Endothelial cell of umbilical vein (primary cell): ENCODE data around the gene OCIAD2. TPM values are rescaled to one million over a fixed set of nuclear protein-coding genes. Genes with fewer than 3 reads are reported as not detected.

ENCODE experiments used
- BruUV-seq: library from RNA; stranded (reverse); fragments of 400-500 nt; replicated peaks from 2 replicates; lab custom pipeline; 2021; lab: Mats Ljungman, UMichigan
- CTCF ChIA-PET: fragments of 300-600, 350-600 bp; sonication (Branson Sonifier 250); formaldehyde crosslinking; loops from one replicate; lab custom pipeline; 2021; ENCODE audit warnings: antibody characterized with exemption, inconsistent platforms; lab: Charles Lee
- POLR2A ChIA-PET: fragments of 300-600, 350-600 bp; sonication (Branson Sonifier 250); formaldehyde crosslinking; loops from one replicate; lab custom pipeline; 2021; ENCODE audit warnings: antibody characterized with exemption, inconsistent platforms; lab: Charles Lee
- DNase-seq: peaks from one replicate; pipeline ENCODE4 v3.0.0-alpha.2; 2011; ENCODE audit warnings: low read depth, low spot score
- FAIRE-seq: peaks from 2 replicates; lab custom pipeline; 2011; peaks lifted over from hg19 to GRCh38; lab: Jason Lieb, UNC
- H2AFZ ChIP-seq: 2 replicates; pipeline ENCODE4 v1.6.0; 2012; ENCODE audit warnings: low read depth, low read length, control low read depth, inconsistent platforms
- H3K27ac ChIP-seq: 2 replicates; pipeline ENCODE4 v1.5.1; 2011; ENCODE audit warnings: low read depth, mild to moderate bottlenecking, control low read depth, low read length, moderate library complexity; ENCODE audit not compliant: insufficient read depth
- H3K27me3 ChIP-seq, 2 experiments: 2 replicates each; pipeline versions ENCODE4 v1.6.0 to v1.6.1; 2011; ENCODE audit warnings: low read length in 2 of 2, mixed read lengths in 1 of 2; ENCODE audit not compliant: control insufficient read depth in 2 of 2, insufficient read depth in 2 of 2
- H3K36me3 ChIP-seq, 2 experiments: 2 replicates in 1 of 2; 3 replicates in 1 of 2; pipeline ENCODE4 v1.5.1; 2011; ENCODE audit warnings: low read length in 2 of 2, mild to moderate bottlenecking in 1 of 2, moderate library complexity in 1 of 2; ENCODE audit not compliant: control insufficient read depth in 2 of 2, insufficient read depth in 2 of 2; ENCODE audit errors: extremely low read depth in 1 of 2
- H3K4me1 ChIP-seq: 3 replicates; pipeline ENCODE4 v1.5.1; 2011; ENCODE audit warnings: mild to moderate bottlenecking, low read length; ENCODE audit not compliant: control insufficient read depth, insufficient read depth; ENCODE audit errors: extremely low read depth
- H3K4me2 ChIP-seq: 2 replicates; pipeline ENCODE4 v1.6.1; 2011; ENCODE audit warnings: low read length, control low read depth, mixed read lengths; ENCODE audit not compliant: insufficient read depth
- H3K4me3 ChIP-seq, 3 experiments: fragments of 200-600 bp in 1 of 3; sonication (generic), shearing (Covaris generic) in 1 of 3; replicated peaks in 1 of 3; 2 replicates each; pipeline ENCODE4 v1.5.1; 2011 to 2016; ENCODE audit warnings: control low read depth in 3 of 3, low read length in 3 of 3, mild to moderate bottlenecking in 2 of 3, inconsistent platforms in 1 of 3, low read depth in 1 of 3, moderate library complexity in 1 of 3; ENCODE audit not compliant: insufficient read depth in 1 of 3
- H3K79me2 ChIP-seq: 2 replicates; pipeline ENCODE4 v1.6.0; 2012; ENCODE audit warnings: low read length, inconsistent platforms; ENCODE audit not compliant: control insufficient read depth, insufficient read depth
- H3K9ac ChIP-seq: replicated peaks from 2 replicates; pipeline ENCODE3; 2011; ENCODE audit warnings: low read length, control low read depth; ENCODE audit not compliant: insufficient read depth; ENCODE audit errors: extremely low read depth
- H3K9me1 ChIP-seq: replicated peaks from 3 replicates; pipeline ENCODE4 v1.6.0; 2011; ENCODE audit warnings: mild to moderate bottlenecking, low read length; ENCODE audit not compliant: control insufficient read depth, insufficient read depth; ENCODE audit errors: extremely low read depth
- H3K9me3 ChIP-seq: replicated peaks from 2 replicates; pipeline ENCODE4 v1.5.1; 2012; ENCODE audit warnings: low read length, inconsistent platforms; ENCODE audit not compliant: control insufficient read depth, insufficient read depth
- H4K20me1 ChIP-seq: replicated peaks from 2 replicates; pipeline ENCODE3; 2011; ENCODE audit warnings: mild to moderate bottlenecking, low read length; ENCODE audit not compliant: control insufficient read depth, insufficient read depth; ENCODE audit errors: extremely low read depth
- CTCF ChIP-seq, 2 donors: IDR thresholded peaks; 1 replicate in 1 of 2; 2 replicates in 1 of 2; pipeline ENCODE4 v1.5.1; 2011; ENCODE audit warnings: low read length in 2 of 2, mild to moderate bottlenecking in 2 of 2, moderate library complexity in 2 of 2, control low read depth in 1 of 2, inconsistent platforms in 1 of 2, low read depth in 1 of 2; ENCODE audit not compliant: insufficient read depth in 1 of 2; ENCODE audit errors: extremely low read depth in 1 of 2
- EZH2 ChIP-seq: IDR thresholded peaks from 2 replicates; pipeline ENCODE4 v1.6.1; 2012; ENCODE audit warnings: borderline replicate concordance, low read depth, mild to moderate bottlenecking, moderate library complexity, low read length, inconsistent platforms; ENCODE audit not compliant: severe bottlenecking
- FOS ChIP-seq: IDR thresholded peaks from 2 replicates; pipeline ENCODE4 v1.6.1; 2011; ENCODE audit warnings: mild to moderate bottlenecking, low read length, moderate library complexity, borderline replicate concordance; ENCODE audit not compliant: insufficient read depth
- GATA2 ChIP-seq: IDR thresholded peaks from 2 replicates; pipeline ENCODE4 v1.7.0; 2011; ENCODE audit warnings: low read depth, mild to moderate bottlenecking, moderate library complexity, mixed read lengths, low read length; ENCODE audit not compliant: insufficient read length, insufficient read depth
- JUN ChIP-seq: IDR thresholded peaks from 2 replicates; pipeline ENCODE4 v1.6.1; 2011; ENCODE audit warnings: borderline replicate concordance, low read depth; ENCODE audit not compliant: insufficient read length, insufficient read depth
- MAX ChIP-seq: IDR thresholded peaks from 2 replicates; pipeline ENCODE4 v1.6.1; 2011; ENCODE audit not compliant: insufficient read depth, insufficient read length
- MYC ChIP-seq: IDR thresholded peaks from one replicate; pipeline ENCODE4 v1.6.1; 2011; ENCODE audit warnings: mild to moderate bottlenecking, low read depth, low read length
- POLR2A ChIP-seq: IDR thresholded peaks from 2 replicates; pipeline ENCODE4 v1.6.1; 2012; ENCODE audit warnings: low read depth, mild to moderate bottlenecking, control low read depth, low read length
- POLR2AphosphoS5 ChIP-seq: IDR thresholded peaks from 2 replicates; pipeline ENCODE4 v1.6.1; 2012; ENCODE audit warnings: low read depth, mild to moderate bottlenecking, control low read depth, low read length, moderate library complexity; ENCODE audit not compliant: insufficient read depth
- dilution Hi-C: fragments of 300-500 bp; cut with MboI; formaldehyde crosslinking; loops from one replicate; pipeline ENCODE4 v1.15.0; 2019; ENCODE audit warnings: low sequenced_read_pairs; ENCODE audit not compliant: extremely low pct_ligation_motif_present
- intact Hi-C: fragments of 100-400 bp; cut with micrococcal nuclease; formaldehyde crosslinking; loops from one replicate; pipeline ENCODE4 v1.10.0; 2022
- polyA plus RNA-seq, 4 experiments: library from polyadenylated mRNA; depleted of rRNA in 3 of 4; stranded (reverse) in 3 of 4; unstranded in 1 of 4; fragments of >200 nt; gene quantifications; 2 replicates each; pipeline versions ENCODE4 v1.2.1 to v1.2.3, GENCODE V29; 2011 to 2012; ENCODE audit warnings: missing spikeins in 1 of 4
- total RNA-seq: library from RNA; stranded (reverse); gene quantifications from 2 replicates; pipeline ENCODE4 v1.2.3, GENCODE V29; 2021

OCIAD2 gene
- total and polyA plus RNA-seq, 2 donors (not counting 3 experiments of a cell fraction or from before 2014, with no cell fraction given), result 99.0 to 119 TPM

GRCh38 chr4:48944756-48945241, 38.2 kb upstream of the OCIAD2 start:
- DNase-seq (no peak), FAIRE-seq (no peak)
- TF ChIP-seq POLR2AphosphoS5 (no peak), CTCF (IDR thresholded peaks at IDR 0.05; ENCODE audit: extremely low read depth in 1 of 2, insufficient read depth in 1 of 2, low read depth in 1 of 2, low read length in 2 of 2) (peak; percentile 19 to 30)
- Histone ChIP-seq H4K20me1 (no peaks in the 10 kb centered on the region), H3K4me1 (peaks cover 4% of the 10 kb centered on the region), H2AFZ (no peak overlapping the region), H3K4me3 (no peak overlapping the region), H3K27me3 (peaks cover 0 to 6% of the 10 kb centered on the region in 2 experiments), H3K27ac (no peak overlapping the region), H3K36me3 (no peaks in the 10 kb centered on the region), H3K4me2 (no peak overlapping the region), H3K79me2 (no peaks in the 10 kb centered on the region), H3K9ac (no peak overlapping the region), H3K9me1 (no peaks in the 10 kb centered on the region), H3K9me3 (no peaks in the 10 kb centered on the region)
- ChIA-PET CTCF (interaction anchor here (0.7 to 1.1 kb wide), 5 partner anchors 13 to 388 kb away, joined by 3 to 5 read pairs (median 3); partner anchors contain the start of gene OCIAD2), POLR2A (no interaction called here)
- intact Hi-C loops (loop anchor here (5.0 kb wide), 1 partner anchor 42 kb away; no protein-coding TSS in a partner anchor), dilution Hi-C loops (no loop called here)
- BruUV-seq, result no TSS peak

- no TSS peak for BruUV-seq
- FAIRE-seq (no peak), DNase-seq (no peak)
- H3K9me3 ChIP-seq, result no peaks in the 10 kb centered on the region
- no peak overlapping the region for H3K4me3 ChIP-seq
- H3K4me1 ChIP-seq, result peaks cover 7% of the 10 kb centered on the region
- TF ChIP-seq MYC (no peak), GATA2 (no peak), POLR2AphosphoS5 (no peak), POLR2A (no peak), FOS (no peak), EZH2 (no peak), MAX (no peak), CTCF (IDR thresholded peaks at IDR 0.05; ENCODE audit: extremely low read depth in 1 of 2, insufficient read depth in 1 of 2, low read depth in 1 of 2, low read length in 2 of 2) (no peak), JUN (no peak)
- H3K27ac ChIP-seq, result no peak overlapping the region
- H2AFZ ChIP-seq, result peak overlapping the region; percentile 50
- H3K9ac ChIP-seq, result no peak overlapping the region
- POLR2A ChIA-PET, result no interaction called here
- H3K27me3 ChIP-seq, result peaks cover 0 to 6% of the 10 kb centered on the region in 2 experiments
- H4K20me1 ChIP-seq, result no peaks in the 10 kb centered on the region
- no peaks in the 10 kb centered on the region for H3K9me1 ChIP-seq
- H3K36me3 ChIP-seq, result no peaks in the 10 kb centered on the region
- no peaks in the 10 kb centered on the region for H3K79me2 ChIP-seq
- intact Hi-C loops (loop anchor here (5.0 kb wide), 1 partner anchor 42 kb away; no protein-coding TSS in a partner anchor), dilution Hi-C loops (no loop called here)
- CTCF ChIA-PET, result interaction anchor here (1.0 to 1.1 kb wide), 2 partner anchors 38 to 387 kb away, joined by 3 read pairs; partner anchors contain the start of gene OCIAD2
- no peak overlapping the region for H3K4me2 ChIP-seq
Measured at GRCh38 chr4:48944252-48944651, 37.7 kb upstream of the OCIAD2 start.
